Measurements from ENCODE around the gene ARHGEF9. TPM values are rescaled to one million over a fixed set of nuclear protein-coding genes. Genes with fewer than 3 reads are reported as not detected.
A peak's percentile ranks its signal among the peaks of the same experiment; 100 is the strongest.

The ARHGEF9 gene
- total RNA-seq, 2 experiments from 2014 or later: 19.1 to 19.5 TPM

- no peak for DNase-seq
These were observed 20.1 kb downstream of the ARHGEF9 start for GRCh38 chrX:63764946-63765345.

DNA sequence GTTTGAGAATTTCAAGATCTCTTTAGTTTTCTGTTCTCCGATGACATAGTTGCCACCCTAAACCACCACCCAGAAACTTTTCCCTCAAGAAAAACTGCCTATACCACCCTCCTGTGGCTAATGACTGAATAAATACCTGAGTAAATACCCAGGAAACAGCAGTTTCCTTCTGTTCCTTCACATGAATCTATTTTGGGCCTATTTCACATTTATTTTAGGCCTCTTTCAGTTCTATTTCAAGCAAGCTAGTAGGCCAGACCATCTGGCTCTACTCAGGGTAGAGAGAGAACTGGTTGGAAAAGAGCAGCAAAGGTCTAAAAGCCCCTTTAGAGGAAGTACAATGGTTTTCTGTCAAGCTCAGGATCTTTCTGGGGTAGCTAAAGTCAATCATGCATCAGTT, 23.4 kb downstream of the ARHGEF9 start:
- H3K9me3 ChIP-seq (ENCODE audit: control insufficient read depth in 1 of 2, insufficient read depth in 1 of 2, low read length in 2 of 2): no peaks in the 10 kb centered on the region
- CTCF ChIA-PET: no interaction called here
- H3K4me3 ChIP-seq (ENCODE audit: low read length): no peak overlapping the region
- intact Hi-C loops (cut with DNase I, micrococcal nuclease): no loop called here
- POLR2A ChIA-PET: no interaction called here
- no peak overlapping the region for H3K27ac Mint-ChIP-seq
- H3K36me3 ChIP-seq (ENCODE audit: insufficient read depth, low read length): no peaks in the 10 kb centered on the region
- no peaks in the 10 kb centered on the region for H3K27me3 ChIP-seq (ENCODE audit: control insufficient read depth in 1 of 2, insufficient read depth in 2 of 2, low read length in 2 of 2)
- ATAC-seq (ENCODE audit: poor library complexity) (peak; percentile 43), DNase-seq (peak in 3 of 14 experiments; percentile 33 to 40 (median 34))
- H3K4me1 ChIP-seq (ENCODE audit: insufficient read depth, low read length): no peaks in the 10 kb centered on the region
- H3K4me1 Mint-ChIP-seq (ENCODE audit: low read depth): peaks cover 4% of the 10 kb centered on the region
- no peak overlapping the region for H3K4me3 Mint-ChIP-seq
- H3K27me3 Mint-ChIP-seq: peaks cover 2% of the 10 kb centered on the region
- no peak overlapping the region for H3K27ac ChIP-seq (ENCODE audit: low read depth in 1 of 2, low read length in 2 of 2)
- no peaks in the 10 kb centered on the region for H3K9me3 Mint-ChIP-seq
- TF ChIP-seq, protein P1, sequence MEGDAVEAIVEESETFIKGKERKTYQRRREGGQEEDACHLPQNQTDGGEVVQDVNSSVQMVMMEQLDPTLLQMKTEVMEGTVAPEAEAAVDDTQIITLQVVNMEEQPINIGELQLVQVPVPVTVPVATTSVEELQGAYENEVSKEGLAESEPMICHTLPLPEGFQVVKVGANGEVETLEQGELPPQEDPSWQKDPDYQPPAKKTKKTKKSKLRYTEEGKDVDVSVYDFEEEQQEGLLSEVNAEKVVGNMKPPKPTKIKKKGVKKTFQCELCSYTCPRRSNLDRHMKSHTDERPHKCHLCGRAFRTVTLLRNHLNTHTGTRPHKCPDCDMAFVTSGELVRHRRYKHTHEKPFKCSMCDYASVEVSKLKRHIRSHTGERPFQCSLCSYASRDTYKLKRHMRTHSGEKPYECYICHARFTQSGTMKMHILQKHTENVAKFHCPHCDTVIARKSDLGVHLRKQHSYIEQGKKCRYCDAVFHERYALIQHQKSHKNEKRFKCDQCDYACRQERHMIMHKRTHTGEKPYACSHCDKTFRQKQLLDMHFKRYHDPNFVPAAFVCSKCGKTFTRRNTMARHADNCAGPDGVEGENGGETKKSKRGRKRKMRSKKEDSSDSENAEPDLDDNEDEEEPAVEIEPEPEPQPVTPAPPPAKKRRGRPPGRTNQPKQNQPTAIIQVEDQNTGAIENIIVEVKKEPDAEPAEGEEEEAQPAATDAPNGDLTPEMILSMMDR (IDR thresholded peaks at IDR 0.05): no peak
- no peaks in the 10 kb centered on the region for H3K36me3 Mint-ChIP-seq (ENCODE audit: low read depth)

More at GRCh38 chrX:63764946-63765345, 20.1 kb downstream of the ARHGEF9 start:
- Histone ChIP-seq H3K27ac (ENCODE audit: low read depth in 1 of 2, low read length in 2 of 2) (no peak overlapping the region), H3K4me3 (ENCODE audit: low read length) (no peak overlapping the region), H3K27me3 (ENCODE audit: control insufficient read depth in 1 of 2, insufficient read depth in 2 of 2, low read length in 2 of 2) (no peaks in the 10 kb centered on the region), H3K4me1 (ENCODE audit: insufficient read depth, low read length) (no peaks in the 10 kb centered on the region), H3K9me3 (ENCODE audit: control insufficient read depth in 1 of 2, insufficient read depth in 1 of 2, low read length in 2 of 2) (peaks cover 3 to 5% of the 10 kb centered on the region in 2 experiments), H3K36me3 (ENCODE audit: insufficient read depth, low read length) (no peaks in the 10 kb centered on the region)
- peaks cover 4% of the 10 kb centered on the region for H3K27me3 Mint-ChIP-seq
- H3K27ac Mint-ChIP-seq: no peak overlapping the region
- CTCF ChIA-PET: no interaction called here
- intact Hi-C loops (cut with DNase I, micrococcal nuclease): no loop called here
- no peak for ATAC-seq (ENCODE audit: poor library complexity)
- peaks cover 4% of the 10 kb centered on the region for H3K9me3 Mint-ChIP-seq
- POLR2A ChIA-PET: no interaction called here
- peaks cover 4% of the 10 kb centered on the region for H3K4me1 Mint-ChIP-seq (ENCODE audit: low read depth)
- TF ChIP-seq, protein P1 (IDR thresholded peaks at IDR 0.05): no peak
- no peaks in the 10 kb centered on the region for H3K36me3 Mint-ChIP-seq (ENCODE audit: low read depth)
- H3K4me3 Mint-ChIP-seq: no peak overlapping the region

- Mint-ChIP-seq H3K27ac (no peak overlapping the region), H3K27me3 (no peaks in the 10 kb centered on the region)
- CTCF ChIA-PET: interaction anchor here (1.5 kb wide), 1 partner anchor 28 kb away, joined by 3 read pairs; no protein-coding TSS in a partner anchor
These were observed 27.0 kb downstream of the ARHGEF9 start for GRCh38 chrX:63758011-63758410.

More at GRCh38 chrX:63758011-63758410, 27.0 kb downstream of the ARHGEF9 start:
- no peaks in the 10 kb centered on the region for H3K36me3 ChIP-seq (ENCODE audit: insufficient read depth, low read length)
- Mint-ChIP-seq H3K36me3 (ENCODE audit: low read depth) (peaks cover 11% of the 10 kb centered on the region), H3K4me1 (ENCODE audit: low read depth) (peaks cover 22% of the 10 kb centered on the region), H3K9me3 (no peaks in the 10 kb centered on the region), H3K4me3 (no peak overlapping the region)
- H3K27ac ChIP-seq (ENCODE audit: low read depth in 1 of 2, low read length in 2 of 2): no peak overlapping the region
- POLR2A ChIA-PET: interaction anchor here (1.0 kb wide), 1 partner anchor 11 kb away, joined by 3 read pairs; no protein-coding TSS in a partner anchor
- intact Hi-C loops (cut with DNase I, micrococcal nuclease): loop anchor here (5.0 to 10.0 kb wide), 2 partner anchors 196 to 1777 kb away; partner anchors contain the start of gene LAS1L (in 2 of the 2)
- DNase-seq: no peak
- TF ChIP-seq, protein P1 (IDR thresholded peaks at IDR 0.05): no peak
- ATAC-seq (ENCODE audit: poor library complexity): no peak
- H3K9me3 ChIP-seq (ENCODE audit: control insufficient read depth in 1 of 2, insufficient read depth in 1 of 2, low read length in 2 of 2): no peaks in the 10 kb centered on the region
- no peaks in the 10 kb centered on the region for H3K27me3 ChIP-seq (ENCODE audit: control insufficient read depth in 1 of 2, insufficient read depth in 2 of 2, low read length in 2 of 2)
- peaks cover 6% of the 10 kb centered on the region for H3K4me1 ChIP-seq (ENCODE audit: insufficient read depth, low read length)
- H3K4me3 ChIP-seq (ENCODE audit: low read length): no peak overlapping the region

Measured in CD4-positive, alpha-beta T cell (primary cell).